C4-2B (cell line): ENCODE data around the gene TMEM131L.
"Not testable (repeated sequence)": the region's sequence is repeated elsewhere in the genome, so short reads cannot be mapped to it uniquely, and the experiment has no call there.

ENCODE experiments used
- H3K27ac ChIP-seq: fragments of 450-650 bp; 2 replicates; pipeline ENCODE4 v1.5.1; 2017
- ZFX ChIP-seq: fragments of 450-650 bp; IDR thresholded peaks from 2 replicates; pipeline ENCODE4 v1.6.1; 2017
- TF ChIP-seq, protein P1 (sequence below): fragments of 450-650 bp; conservative IDR thresholded peaks from 2 replicates; pipeline ENCODE4 v1.5.1; 2017; ENCODE audit warnings: mild to moderate bottlenecking

TMEM131L gene

GRCh38 chr4:153553155-153553818 is 87.1 kb downstream of the TMEM131L start:
- no peak overlapping the region for H3K27ac ChIP-seq
- TF ChIP-seq, protein P1, sequence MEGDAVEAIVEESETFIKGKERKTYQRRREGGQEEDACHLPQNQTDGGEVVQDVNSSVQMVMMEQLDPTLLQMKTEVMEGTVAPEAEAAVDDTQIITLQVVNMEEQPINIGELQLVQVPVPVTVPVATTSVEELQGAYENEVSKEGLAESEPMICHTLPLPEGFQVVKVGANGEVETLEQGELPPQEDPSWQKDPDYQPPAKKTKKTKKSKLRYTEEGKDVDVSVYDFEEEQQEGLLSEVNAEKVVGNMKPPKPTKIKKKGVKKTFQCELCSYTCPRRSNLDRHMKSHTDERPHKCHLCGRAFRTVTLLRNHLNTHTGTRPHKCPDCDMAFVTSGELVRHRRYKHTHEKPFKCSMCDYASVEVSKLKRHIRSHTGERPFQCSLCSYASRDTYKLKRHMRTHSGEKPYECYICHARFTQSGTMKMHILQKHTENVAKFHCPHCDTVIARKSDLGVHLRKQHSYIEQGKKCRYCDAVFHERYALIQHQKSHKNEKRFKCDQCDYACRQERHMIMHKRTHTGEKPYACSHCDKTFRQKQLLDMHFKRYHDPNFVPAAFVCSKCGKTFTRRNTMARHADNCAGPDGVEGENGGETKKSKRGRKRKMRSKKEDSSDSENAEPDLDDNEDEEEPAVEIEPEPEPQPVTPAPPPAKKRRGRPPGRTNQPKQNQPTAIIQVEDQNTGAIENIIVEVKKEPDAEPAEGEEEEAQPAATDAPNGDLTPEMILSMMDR, result no peak
- no peak for TF ChIP-seq ZFX

- no peak overlapping the region for H3K27ac ChIP-seq
- TF ChIP-seq ZFX, result no peak
- TF ChIP-seq, protein P1, result no peak
Measured at GRCh38 chr4:153553819-153554170, 87.6 kb downstream of the TMEM131L start.

DNA sequence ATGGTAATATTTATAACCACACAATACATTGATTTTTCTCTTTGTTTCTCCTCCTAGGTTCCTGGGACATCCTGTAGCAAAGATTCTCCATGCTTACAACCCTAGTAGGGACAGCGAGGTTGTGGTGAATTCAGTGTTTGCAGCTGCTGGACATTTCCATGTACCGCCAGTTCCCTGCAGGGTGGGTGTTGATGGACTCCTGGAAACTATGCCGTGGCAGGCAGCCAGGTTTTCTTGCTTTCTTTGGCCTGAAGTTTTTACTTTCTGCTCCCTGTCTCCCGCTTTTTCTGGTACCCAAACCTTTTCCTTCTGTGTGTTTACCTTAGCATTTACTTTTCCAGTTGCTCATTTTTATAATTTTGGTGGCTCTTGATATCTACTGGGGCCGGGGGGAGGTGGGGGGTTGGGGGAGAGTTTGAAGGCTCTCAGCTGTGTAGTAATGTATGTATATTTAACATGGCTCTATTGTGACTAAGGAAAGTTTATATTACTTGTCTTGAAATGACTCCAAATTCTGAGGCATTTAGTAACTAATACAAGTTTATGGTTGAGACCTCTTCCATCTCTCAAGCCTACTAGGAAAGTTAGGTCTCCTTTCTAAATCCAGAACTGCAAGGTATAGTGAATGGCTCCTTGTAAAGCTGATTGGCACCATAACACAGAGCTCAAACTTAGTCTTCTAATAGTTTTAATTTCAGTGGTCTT is 89.7 kb downstream of the TMEM131L start:
- TF ChIP-seq, protein P1, result no peak
- TF ChIP-seq ZFX, result no peak
- no peak overlapping the region for H3K27ac ChIP-seq

DNA sequence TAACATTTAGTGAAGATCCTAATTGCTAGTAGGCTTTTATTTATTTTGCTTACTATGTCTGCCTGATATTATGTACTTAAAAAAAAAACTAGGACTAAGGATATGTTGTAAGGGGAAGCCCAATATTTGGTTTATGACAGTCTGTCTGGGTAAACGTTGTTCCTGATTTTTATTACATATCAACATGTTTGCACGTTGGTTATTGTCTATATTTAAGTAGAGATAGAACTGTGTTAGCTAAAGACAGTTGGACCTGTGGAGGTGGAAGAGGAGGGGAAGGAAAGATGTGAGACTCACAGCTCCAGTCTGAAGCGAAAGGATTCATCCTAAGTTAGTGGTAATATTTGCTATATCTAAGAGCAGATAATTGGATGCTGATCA is 90.3 kb downstream of the TMEM131L start:
- TF ChIP-seq, protein P1, result no peak
- no peak for TF ChIP-seq ZFX
- no peak overlapping the region for H3K27ac ChIP-seq

- H3K27ac ChIP-seq, result no peak overlapping the region
Measured at GRCh38 chr4:153560908-153561307, 94.7 kb downstream of the TMEM131L start.

DNA sequence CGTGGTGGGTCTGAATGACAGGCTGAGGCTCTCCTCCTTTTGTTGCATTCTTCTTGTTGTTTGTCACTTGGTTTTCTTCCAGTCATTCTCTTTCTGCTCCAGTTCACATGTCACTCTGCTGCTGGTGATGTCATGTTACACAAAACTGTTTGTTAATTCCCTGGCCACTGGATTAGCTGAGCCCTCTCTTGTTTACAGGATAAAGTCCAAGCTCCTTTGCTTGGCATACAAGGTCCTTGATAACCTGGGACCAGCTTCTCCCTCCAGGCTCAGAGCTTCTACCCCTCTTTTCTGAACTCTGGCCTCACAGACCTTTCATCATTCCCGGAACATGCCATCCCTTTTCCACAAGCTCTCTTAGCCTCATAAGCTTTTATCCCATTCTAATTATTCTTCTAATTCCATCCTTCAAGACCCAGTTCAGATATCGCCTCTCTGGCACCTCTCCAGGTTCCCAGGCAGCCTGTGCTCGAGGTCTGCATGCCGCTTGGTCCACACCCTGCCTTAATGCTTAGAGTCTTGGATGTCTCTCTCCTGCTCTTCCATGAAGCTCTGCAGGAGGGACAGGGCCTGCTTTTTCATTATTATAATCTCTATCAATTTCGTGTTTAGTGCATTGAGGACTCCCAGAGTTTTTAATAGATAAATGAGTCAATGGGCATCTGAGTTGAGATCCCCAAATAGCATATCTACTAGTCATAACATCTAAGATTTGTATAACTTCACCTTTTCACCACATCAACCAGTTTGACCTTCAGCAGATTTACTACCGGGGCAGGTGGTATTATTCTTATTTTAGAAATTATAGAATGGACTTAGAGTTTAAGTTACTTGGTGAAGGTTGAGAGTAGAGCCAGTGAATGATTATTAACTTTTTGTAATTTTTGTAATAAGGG is 98.7 kb downstream of the TMEM131L start:
- no peak for TF ChIP-seq ZFX
- TF ChIP-seq, protein P1, result no peak
- no peak overlapping the region for H3K27ac ChIP-seq

More at GRCh38 chr4:153560908-153561307, 94.7 kb downstream of the TMEM131L start:
- no peak for TF ChIP-seq ZFX

DNA sequence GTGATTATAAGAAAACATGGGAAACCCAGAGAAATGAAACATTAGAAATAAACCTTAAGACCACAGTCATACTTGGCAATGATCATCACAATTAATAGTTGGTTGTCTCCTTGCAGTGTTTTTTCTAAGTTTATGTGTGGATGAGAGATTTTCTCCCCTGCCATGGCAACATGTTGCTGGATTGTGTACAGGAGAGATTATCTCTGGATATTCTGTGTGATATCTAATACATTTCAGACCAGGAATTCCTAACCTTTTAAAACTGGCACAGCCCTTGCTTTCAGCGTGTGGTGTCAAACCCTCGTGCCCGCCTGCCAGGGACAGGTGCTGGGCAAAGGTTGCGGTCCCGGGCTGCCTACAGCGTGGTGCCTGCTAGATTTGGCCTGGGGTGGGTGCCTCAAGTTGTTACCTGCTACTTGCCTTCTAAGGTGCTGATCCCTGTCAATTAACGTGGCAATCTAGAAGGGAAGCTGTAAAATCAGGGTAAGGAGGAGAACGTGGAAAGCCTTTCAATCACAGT is 100.5 kb downstream of the TMEM131L start:
- TF ChIP-seq, protein P1, result no peak
- TF ChIP-seq ZFX, result no peak
- H3K27ac ChIP-seq, result no peak overlapping the region

- not testable (repeated sequence) for H3K27ac ChIP-seq
Measured at GRCh38 chr4:153567660-153568059, 101.5 kb downstream of the TMEM131L start.
